Activated T-cell treated with anti-CD3 and anti-CD28 coated beads, Interleukin-2, amount 50 U/mL, for 1 hour (primary cell): ENCODE data around the gene ALDH16A1.

Experiments
- DNase-seq: peaks from one replicate; pipeline ENCODE4 v3.0.0-alpha.2; 2020

The ALDH16A1 gene

DNA sequence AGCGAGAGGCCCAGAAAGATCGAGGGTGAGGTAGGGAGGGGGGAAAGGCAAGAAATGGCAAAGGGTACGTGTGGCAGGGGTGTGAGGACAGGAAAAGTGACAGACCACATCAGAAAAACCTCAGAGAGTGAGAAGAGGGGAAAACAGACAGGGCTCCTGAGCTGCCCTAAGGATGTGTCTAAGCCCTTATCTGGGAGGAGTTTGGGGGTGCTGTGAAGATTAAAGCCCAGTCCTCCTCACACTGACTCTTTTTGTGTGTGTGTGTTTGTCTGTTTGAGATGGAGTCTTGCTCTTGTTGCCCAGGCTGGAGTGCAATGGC is 29.1 kb upstream of the ALDH16A1 start:
- DNase-seq, result no peak

DNA sequence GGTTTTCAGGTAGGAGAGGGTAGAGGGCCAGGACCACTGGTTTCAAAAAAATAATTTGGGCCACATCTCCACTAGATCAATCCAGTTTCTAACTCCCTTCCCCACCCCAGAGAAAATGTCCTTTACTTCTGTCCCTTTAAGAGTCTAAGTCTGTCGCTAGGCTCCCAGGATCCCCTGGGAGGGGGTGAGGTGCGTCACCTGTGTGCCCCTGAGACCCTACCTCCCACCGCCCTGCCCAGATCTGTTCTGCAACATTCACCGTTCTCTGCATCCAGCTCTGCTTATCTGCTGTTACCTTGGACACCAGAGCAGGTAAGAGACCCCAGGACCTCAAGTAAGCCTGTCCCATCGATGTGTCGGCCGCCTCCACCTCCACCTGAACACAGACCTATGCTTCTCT is 27.8 kb upstream of the ALDH16A1 start, which contains the start of gene GFY:
Gene GFY, plus strand, starts transcription at position 211 of the 400 bp plus-strand sequence. CDS start 1,043 bp downstream, outside the sequence.
- no peak for DNase-seq

DNA sequence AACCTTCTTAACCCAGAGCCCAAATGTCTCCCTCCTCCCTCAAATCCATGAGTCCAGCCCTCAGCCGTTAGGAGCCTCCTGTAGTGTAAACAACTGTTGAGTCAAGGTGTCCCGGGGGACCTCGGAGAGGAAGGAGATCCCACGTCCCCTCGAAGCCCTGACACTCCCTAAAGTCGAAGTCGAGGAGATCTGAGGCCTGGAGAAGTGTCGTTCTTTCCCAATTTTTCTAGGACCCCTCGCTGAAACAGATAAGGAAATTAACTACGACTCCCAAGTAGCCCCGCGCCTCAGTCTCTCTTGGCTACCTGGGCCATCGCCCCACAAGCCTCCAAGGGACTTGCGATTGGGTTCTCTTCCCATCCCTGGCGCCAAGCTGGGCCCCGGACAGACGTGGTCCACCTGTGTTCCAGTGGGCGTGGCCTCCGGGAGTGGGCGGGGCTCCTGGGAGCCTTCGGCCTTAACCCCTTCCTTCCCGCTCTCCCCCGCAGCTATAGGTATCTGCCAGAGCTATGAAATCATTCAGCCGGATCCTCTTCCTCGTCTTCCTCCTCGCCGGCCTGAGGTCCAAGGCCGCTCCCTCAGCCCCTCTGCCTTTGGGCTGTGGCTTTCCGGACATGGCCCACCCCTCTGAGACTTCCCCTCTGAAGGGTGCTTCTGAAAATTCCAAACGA is 27.0 kb upstream of the ALDH16A1 start:
- DNase-seq, result no peak

DNA sequence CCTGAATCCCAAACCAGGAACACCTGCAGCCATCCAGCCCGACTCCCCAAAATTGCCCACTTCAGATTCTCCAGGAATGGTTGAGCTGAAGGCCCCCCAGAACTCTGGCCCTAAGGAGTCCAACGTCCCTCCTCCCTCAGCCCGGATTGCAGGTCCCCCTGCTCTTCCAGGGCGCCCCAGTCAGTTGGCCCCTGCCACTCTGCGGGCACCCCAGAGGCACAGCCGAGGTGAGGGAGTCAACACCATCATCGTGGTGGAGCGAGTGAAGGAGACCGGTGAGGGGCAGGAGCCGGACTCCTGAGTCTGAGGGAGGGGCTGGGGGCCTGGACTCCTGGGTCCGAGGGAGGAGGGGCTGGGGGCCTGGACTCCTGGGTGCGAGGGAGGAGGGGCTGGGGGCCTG is 25.7 kb upstream of the ALDH16A1 start:
- no peak for DNase-seq

DNA sequence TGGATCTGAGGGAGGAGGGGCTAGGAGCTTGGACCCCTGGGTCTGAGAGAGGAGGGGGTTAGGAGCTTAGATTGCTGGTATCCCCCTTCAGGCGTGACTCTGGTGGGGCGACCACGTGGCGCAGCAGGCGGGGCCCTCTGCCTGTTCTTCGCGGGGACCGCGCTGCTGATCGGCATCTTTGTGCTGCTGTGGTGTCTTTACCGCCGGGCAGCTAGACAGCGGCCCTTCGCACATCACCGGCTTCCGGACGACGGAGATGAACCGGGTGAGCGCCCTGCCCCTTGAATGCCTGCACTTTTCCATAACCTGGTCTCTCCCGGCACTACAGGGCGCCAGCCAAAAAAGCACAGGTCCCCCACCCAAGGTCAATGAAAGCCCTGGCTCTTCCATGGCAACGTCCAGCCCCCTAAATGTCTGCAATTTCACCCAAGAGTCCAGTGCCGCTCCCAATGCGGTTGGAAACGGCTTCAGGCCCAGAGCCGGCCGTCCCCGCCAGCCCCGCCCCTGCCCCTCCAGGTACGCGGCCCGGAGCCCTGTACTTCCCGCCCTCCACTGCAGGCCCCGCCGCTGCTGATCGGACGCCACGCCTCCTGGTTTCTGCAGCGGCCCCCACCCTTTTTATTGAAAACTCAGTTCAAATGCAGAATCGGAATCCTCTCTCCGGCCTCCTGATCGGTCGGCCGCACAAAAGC is 25.0 kb upstream of the ALDH16A1 start:
- peak; percentile 49 for DNase-seq

DNA sequence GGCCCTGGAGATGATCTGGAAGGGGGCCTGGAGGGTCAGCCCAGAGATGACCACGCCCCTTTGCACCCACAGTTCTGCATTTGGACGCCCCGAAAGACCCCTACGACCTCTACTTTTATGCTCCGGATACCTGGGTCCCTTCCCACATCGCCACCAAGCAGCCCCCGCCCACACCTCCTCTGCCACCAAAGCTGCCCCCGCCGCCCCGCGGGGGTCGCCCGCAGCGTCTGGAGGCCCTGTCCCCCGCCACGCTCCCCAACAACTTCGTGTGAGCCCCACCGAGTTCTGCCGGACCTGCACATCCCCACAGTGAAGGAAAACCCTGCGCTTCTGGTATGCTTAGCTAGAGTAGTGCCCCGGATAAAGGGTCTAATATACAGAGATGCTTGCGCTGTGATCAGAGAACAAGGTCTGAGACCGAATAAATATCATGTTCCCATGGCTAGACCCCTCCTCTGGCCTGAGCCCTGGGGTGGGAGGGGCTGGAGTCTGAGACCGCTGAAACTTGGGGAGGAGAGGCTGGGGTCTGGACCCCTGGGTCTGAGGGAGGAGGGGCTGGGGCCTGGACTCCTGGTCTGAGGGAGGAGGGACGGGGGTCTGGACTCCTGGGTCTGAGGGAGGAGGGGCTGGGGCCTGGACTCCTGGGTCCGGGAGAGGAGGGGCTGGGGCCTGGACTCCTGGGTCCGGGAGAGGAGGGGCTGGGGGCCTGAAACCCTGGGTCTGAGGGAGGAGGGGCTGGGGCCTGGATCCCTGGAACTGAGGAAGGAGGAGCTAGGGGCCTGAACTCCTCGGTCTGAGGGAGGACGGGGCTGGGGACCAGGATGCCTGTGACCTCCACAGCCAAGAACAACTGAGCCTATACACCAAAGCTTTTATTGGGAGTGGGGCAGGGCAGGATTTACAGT is 24.2 kb upstream of the ALDH16A1 start:
- no peak for DNase-seq

DNA sequence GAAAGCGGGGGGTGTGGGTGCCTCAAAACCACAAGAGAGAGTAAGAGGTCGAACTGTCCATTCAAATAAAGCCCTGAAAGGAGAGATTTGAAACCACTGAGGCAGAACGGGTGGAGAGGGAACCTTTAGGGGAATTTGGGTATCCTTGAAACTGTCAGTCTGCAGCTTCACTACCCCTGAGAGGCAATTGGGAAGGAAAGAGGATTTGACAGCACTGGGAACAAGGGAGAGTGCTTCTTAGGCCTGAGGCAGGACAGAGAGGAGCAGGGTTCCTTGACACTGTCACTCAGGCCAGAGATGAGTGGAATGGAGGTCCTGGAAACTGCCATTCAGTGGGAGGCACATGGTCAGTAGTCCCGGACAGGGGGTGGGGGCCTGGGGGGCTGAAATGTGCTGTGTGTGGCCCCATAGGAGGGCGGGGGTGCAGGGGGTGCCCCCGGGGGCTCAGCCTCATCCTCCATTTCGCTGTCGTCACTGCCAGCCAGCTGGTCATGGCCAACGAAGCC is 22.8 kb upstream of the ALDH16A1 start:
- no peak for DNase-seq

DNA sequence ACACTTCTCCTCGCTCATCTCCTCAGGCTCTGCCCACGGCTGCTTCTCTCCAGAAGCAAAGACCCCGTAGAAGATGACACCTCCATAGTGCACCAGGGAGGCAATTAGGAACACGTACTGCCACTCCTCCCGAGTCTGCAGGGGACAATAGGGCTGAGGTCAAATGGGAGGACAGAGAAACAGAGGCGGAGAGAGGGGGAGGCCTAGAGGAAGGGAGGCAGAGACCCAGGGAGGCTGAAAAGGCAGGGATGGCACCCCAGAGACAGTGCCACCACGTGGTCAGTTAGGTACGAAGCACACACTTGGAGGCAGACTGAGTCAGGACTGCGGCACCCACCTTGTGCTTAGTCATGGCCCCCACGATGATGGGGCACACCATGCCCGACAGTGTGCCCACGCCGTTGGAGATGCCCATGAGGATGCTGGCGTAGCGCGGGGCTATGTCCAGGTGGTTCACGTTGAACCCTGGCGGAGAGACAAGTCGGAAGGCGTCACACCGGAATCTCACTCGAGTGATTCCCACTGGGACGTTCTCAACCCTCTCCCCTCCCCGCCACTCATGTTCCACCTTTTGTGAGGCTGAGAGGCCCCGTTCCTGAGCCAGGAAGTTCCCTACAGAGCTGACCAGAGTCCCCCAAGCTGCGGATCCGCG is 22.2 kb upstream of the ALDH16A1 start:
- DNase-seq, result no peak

DNA sequence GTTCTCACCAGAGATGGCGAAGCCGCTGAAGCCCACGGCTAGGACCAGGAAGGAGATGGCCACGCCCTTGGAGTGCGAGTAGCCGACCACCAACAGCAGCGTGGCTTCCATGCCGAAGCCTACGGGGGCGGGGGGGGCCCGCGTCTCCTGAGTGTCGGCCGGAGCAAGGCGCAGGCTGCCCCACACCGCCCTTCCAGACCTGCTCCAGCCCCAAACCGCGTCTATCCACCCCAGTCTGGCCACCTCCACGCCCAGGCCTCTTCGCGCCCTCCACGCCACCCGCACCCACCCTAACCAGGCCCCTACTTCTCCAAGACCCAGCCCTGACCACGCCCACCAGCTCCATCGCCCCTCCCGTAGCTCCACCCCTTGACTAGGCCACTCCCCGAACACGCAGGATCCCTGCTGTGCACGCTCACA is 21.7 kb upstream of the ALDH16A1 start:
- DNase-seq, result no peak

DNA sequence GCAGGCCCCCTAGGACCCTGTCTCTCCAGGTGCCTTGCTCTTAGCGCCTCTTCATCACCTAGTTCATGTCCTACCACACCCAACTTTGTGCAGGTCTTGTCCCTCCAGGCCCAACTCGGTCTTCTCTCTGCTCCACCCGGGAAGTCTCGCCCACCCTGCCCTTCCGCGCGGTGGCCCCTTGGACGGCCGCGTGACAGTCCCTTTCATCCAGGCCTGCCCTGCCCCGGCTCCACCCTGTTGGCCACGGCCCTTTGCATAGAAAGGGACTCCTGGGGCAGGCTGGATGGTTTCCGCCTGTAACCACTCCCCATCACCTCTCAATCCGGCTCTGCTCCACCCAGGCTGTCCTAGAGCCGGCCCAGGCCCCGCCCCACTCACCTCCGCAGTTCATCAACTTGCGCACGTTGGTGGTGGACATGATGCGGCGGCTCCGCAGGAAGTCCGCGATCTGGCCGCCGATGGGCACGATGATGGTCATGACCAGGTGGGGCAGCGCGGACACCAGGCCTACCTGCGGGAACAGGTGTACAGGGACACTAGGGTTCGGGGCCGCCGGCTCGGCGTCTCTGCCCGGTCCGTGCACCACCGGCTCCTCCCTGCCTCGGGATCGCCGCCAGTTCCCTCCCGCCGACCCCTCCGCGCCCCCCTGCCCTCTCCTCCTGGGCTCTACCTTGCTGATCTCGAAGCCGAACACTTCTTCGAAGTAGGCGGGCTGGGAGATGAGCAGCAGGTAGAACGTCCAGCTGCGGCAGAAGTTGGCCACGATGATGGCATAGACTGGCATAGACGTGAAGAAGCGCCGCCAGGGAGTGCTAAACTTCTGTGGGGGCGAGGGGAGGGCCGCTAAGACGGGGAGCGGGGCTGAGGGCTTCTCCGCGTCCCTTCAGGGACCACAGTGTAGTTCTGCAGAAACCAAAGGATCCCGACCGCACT is 20.6 kb upstream of the ALDH16A1 start:
- no peak for DNase-seq

DNA sequence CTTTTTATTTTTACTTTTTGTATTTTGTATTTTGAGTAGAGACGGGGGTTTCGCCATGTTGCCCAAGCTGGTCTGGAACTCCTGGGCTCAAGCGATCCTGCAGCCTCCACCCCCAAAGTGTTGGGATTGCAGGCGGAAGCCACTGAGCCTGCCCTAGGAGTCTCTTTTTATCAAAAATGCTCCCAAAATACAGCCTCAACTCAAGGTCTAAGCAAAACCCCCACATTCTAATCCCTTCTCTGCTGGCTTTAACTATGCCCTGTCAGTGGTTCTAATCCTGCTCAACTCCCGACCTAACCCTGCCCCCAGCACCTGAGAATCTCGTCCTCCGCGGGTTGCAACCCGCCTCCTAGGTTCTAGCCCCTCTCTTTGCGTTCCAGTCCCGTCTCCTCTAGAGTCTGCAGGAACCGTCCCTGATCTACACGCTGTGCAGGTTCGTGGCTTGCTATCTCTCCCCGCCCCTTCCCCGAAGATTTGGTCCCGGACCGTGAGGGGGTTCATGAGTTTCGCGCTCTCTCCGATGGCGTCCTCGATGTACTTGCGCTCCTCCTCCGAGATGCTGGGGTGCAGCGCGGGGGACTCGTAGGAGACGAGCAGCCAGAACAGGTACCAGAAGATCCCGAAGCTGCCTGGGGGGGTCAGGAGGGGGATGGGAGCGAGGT is 19.7 kb upstream of the ALDH16A1 start:
- DNase-seq, result no peak

DNA sequence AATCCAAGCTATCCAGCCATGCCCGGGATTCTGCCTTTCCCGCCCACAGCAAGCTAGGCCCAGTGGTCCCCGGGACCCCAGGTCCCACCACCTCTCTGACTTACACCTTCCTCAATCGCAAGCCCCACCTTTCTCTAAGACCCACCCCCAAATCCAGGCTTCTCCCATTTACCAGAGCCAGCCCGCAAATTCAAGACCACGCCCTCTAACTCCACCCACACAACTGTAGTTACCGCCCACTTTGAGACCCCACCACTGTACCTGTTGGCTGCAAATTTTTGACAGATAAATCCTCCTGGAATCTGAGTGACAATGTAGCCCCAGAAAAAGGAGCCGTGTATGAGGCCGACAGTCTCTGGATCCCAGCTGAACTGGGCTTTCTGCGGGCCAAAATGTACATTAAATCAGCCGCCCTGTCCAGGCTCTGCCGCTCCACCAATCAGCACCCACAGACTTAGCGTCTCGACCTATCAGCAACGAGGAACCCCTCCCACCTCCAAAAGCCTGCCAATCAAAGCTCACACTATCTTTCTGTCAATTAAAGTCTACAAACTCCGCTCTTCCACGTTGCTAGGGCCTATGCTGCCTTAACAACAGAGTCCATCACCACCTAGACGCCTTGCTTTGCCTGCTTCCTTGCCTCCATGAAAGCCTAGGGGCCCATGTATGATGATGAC is 18.0 kb upstream of the ALDH16A1 start:
- no peak for DNase-seq

DNA sequence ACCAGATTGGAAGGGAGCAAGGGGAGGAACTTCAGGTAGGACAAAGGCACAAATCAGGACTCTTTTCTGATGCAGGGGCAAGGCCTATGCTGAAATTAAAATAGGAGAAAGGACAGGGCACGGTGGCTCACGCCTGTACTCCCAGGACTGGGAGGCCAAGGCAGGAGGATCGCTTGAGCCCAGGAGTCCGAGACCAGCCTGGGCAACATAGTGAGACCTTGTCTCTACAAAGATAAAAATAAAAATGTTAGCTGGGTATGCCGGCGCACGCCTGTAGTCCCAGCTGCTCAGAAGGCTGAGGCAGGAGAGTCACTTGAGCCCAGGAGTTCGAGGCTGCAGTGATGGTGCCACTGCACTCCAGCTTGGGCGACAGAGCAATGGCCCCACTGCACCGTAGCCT is 17.4 kb upstream of the ALDH16A1 start:
- DNase-seq, result no peak

DNA sequence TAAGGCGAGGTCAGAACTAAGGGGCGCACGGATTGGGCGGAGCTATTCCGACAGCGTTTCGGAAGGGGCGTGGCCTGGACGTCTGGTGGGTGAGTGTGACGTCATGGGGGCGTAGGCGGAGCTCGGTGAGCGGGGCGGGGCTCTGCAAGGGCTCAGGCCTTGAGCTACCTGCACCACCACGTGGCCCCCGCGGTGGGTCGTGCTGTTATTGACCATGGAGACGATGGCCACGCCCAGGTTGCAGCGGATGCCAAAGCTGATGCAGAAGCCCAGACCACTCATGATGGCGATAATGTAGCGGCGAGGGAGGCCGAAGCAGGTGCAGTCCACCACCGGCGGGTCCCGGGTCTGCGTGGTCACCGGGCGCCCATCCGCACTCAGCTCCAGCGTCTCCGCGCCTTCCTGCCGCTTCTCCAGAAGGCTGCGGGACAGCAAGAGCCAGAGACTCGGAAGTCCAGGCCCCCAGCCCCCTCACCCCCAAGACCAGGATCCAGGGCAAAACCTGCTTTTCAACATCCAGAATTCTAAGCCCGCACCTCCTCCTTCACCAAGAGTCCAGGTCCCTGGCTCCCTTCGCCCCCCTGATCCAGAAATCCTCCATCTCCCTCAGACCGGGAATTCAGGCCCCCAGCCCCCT is 16.5 kb upstream of the ALDH16A1 start:
- DNase-seq, result peak; percentile 58

DNA sequence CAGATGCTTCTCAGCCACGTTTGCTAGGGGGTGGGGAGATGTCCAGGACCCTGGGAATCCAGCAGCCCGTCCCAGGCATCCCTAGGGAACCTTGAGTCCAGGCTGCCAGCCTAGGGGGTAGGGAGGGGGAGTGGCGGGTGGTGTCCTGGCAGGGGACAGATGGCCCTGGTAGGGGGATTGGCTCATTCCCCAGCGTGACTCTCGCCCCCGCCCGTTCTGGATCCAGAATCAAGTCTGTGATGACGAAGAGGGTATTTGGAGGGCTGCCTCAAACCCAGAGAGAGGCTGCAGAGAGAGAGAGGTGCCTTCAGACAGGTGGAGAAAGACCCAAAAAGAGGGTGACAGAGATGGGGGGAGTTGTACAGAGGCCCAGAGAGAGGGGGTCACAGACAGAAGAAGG is 15.8 kb upstream of the ALDH16A1 start:
- no peak for DNase-seq

DNA sequence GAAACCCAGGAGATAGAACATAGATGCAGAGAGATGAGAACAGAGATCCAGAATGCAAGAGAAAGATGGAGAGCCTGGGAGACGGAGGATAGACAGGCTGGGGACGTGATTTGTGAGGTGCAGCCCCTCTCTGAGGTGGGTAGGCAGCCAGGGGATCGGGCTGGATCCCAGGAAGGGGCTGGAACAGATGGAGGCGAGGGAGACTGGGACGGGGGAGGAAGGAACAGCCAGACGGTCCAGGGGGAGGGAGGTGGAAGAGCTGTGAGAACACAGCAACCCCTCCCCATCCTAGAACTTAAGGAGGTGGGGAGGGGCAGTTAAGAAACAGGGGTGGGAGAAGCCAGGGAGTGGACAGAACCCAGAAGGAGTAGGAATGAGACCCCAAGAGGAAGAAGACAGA is 14.8 kb upstream of the ALDH16A1 start:
- no peak for DNase-seq

DNA sequence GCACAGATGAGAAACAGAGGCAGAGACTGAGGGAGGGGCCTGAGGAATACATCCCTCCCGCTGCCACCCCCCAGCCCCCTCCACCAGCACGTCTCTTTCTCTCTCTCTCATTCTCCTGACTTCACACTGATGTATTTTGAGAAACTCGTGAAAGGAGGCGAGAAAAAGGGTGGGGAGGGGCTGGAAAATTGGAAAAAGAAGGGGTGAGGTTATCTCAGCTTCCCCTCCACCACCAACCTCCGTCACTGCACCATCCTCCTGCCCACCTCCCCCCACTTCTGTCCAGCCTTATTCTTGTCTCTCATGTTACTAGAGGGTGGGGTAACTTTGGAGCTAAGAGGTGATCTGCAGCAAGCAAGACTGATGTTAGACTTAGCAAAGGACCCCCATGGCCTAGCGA is 13.2 kb upstream of the ALDH16A1 start:
- DNase-seq, result no peak

DNA sequence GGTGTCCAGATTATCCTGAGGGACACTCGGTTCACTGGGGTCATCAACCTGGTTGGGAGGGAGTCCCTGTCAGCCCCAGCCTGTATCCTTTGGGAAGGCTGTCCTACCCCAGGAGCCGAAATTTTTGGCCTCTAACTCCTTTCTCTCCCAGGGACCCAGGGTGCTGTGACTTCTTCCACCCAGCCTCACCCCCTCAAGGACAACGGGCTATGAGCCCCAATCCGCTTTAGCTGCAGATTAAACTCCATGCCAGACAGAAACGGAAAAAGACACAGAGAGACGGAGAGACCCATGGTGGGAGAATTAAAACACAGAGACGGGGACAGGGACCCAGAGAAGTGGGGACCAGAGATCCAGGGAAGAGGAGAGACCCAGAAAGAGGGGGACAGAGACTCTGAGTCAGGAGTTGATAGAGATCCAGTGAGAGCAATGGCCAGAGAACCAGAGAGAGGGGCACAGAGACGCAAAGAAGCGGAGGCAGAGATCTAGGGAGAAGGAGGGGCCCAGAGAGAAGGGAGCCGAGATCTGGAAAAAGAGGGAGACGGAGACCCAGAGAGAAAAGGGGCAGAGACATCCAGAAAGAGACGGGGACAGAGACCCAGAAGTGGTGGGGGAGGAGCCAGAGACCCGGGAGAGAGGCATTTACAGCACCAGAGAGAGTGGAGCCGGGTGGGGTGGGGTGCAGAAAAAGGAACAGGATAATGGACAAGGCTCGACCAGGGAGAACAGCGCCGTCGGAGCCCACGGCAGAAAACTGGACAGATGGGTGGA is 12.4 kb upstream of the ALDH16A1 start:
- DNase-seq, result no peak

DNA sequence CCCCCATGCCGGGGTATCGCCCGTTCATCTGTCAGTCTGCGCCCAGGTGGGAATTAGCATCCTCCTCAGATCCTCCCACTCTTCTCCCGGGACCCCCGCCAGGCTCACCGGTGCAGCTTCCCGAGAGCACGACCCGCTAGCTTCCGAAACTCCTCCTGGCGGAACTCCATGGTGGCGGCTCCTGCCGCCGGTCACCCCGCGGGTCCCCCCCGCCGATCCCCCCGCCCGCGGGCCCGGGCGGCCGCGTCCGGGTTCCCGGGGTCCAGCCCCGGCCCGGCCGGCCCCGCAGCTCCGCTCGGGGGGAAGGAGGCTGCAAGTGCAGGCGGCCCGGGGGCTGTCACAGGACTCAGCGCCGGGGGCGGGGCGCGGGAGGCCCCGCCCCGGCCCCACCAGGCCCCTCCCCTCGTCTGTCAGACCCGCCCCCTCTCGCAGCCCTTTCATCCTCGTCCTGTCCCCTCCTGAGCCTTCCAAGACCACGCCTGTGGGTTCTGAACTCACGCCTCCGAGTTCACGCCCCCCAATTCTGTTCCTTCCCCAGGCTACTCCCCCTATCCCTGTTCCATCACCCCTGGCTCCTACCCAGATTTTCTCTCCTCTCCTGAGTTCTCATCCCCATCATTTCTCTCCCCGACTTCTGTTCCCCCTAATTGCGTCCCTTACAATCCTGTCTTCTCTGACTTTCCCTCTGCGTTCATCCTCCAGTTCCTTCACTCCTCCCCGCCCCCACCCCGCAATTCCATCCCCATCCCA is 11.6 kb upstream of the ALDH16A1 start, which contains the start of gene SLC17A7:
Gene SLC17A7, minus strand, starts transcription at position 318 of the 750 bp plus-strand sequence. Its CDS starts 148 bp downstream, at position 170.
- DNase-seq, result peak; percentile 66
